ENCODE measurements around the gene PTPRN.

The PTPRN gene

DNA sequence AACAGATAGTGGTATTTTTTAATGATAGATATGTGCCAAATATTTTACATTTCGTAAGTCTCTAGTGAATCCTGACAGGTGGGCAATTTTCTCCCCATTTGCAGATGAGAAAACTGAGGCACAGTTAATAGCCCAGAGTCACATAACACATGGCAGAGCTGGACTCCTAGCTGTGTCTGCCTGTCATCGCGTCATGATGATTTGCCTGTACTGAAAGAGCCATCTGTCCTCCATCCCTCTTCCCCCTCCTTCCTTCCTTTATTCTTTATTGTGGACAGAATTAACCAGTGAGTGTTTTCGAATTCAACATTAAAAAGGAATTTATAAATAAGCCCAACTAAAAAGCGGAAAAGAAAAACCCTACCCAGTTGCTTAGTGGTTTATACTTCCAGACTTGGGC lies 26.8 kb downstream of the PTPRN start:
- TF ChIP-seq, protein P1, sequence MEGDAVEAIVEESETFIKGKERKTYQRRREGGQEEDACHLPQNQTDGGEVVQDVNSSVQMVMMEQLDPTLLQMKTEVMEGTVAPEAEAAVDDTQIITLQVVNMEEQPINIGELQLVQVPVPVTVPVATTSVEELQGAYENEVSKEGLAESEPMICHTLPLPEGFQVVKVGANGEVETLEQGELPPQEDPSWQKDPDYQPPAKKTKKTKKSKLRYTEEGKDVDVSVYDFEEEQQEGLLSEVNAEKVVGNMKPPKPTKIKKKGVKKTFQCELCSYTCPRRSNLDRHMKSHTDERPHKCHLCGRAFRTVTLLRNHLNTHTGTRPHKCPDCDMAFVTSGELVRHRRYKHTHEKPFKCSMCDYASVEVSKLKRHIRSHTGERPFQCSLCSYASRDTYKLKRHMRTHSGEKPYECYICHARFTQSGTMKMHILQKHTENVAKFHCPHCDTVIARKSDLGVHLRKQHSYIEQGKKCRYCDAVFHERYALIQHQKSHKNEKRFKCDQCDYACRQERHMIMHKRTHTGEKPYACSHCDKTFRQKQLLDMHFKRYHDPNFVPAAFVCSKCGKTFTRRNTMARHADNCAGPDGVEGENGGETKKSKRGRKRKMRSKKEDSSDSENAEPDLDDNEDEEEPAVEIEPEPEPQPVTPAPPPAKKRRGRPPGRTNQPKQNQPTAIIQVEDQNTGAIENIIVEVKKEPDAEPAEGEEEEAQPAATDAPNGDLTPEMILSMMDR (conservative IDR thresholded peaks at IDR 0.05; ENCODE audit: low read length) = no peak
- no peak for DNase-seq (ENCODE audit: low read depth)

GRCh38 chr2:219281588-219281987 lies 27.6 kb downstream of the PTPRN start:
- no peak for DNase-seq (ENCODE audit: low read depth)
- TF ChIP-seq, protein P1 (conservative IDR thresholded peaks at IDR 0.05; ENCODE audit: low read length) = no peak
- no peak overlapping the region for H3K4me3 ChIP-seq (ENCODE audit: low read length)

More for the DNA sequence above, 26.8 kb downstream of the PTPRN start:
- no peak overlapping the region for H3K4me3 ChIP-seq (ENCODE audit: low read length)

- peak overlapping the region; percentile 12; the same call in 1 of the 2 replicates for H3K4me3 ChIP-seq (ENCODE audit: low read length)
- DNase-seq (ENCODE audit: low read depth) = no peak
- TF ChIP-seq, protein P1 (conservative IDR thresholded peaks at IDR 0.05; ENCODE audit: low read length) = no peak
These were observed 28.6 kb downstream of the PTPRN start for GRCh38 chr2:219280651-219281050.

DNA sequence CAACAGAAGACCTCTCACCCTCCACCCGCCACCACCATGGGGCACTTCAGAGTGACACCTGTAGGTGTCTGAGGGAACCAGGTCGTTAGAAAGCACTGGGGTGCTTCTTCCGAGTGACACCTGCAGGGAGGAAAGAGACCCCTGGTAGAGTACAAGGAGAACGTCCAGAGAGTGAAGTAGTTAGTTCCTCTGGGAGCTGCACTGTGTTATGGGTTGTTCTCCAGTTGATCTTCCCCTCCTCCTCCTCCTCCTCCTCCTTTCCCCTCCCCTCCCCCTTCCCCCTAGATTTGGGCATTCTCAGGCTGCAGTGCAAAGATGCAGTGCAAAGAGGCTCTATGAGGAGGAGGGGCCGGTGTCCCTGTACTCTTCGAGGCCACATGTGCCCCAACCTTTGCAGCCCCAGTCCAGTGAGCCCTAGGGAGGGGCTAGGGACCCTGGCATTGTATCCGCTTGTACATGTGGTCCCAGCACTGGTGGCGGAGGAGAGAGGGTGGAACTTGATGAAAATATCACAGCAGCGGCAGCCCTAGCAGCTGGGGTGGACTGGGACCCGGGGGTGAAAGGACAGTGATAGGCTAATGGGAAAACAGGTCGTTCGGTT lies 29.2 kb downstream of the PTPRN start:
- DNase-seq (ENCODE audit: low read depth) = no peak
- H3K4me3 ChIP-seq (ENCODE audit: low read length) = peak overlapping the region; percentile 83
- TF ChIP-seq, protein P1 (conservative IDR thresholded peaks at IDR 0.05; ENCODE audit: low read length) = peak; percentile 7

DNA sequence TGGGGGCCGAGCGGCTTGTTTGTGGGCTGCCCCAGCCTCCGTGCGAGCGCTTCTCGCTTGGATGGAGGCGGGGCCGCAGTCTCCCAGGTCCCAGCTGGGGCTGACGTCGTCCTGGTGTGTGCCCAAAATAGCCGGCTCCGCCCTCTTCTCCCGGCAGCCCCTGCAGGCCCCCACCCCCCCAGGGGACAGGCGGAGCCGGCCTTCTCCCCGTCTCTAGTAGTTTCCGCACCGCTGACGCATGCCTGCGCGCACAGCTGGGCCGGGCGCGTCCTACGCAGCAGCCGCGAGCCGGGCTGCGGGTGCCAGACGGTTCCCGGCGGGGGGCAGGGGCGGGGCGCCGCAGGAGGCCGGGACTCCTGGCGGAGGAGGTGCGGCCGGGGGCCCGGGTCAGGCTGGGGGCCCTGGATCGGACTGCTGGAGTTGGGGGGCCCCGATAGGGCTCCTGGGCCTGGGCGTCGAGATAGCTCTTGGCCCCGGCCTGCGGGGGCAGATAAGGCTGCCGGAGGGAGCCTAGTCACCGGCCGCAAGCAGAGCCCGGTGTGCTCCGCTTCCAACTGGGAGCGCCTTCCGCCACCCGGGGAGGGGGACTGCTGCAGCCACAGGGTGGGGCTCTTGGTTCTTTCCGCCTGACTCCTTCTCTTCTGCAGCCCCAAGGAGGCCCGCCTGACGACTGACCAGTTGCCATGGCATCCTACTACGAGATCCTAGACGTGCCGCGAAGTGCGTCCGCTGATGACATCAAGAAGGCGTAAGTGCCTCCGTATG lies 29.9 kb downstream of the PTPRN start, which contains the start of gene DNAJB2:
Gene DNAJB2, plus strand, starts transcription at position 216 of the 765 bp plus-strand sequence. Its CDS starts 468 bp downstream, at position 684.
- peak; percentile 99 for DNase-seq (ENCODE audit: low read depth)
- H3K4me3 ChIP-seq (ENCODE audit: low read length) = peak within 1 kb of the TSS; percentile 83
- TF ChIP-seq, protein P1 (conservative IDR thresholded peaks at IDR 0.05; ENCODE audit: low read length) = no peak

DNA sequence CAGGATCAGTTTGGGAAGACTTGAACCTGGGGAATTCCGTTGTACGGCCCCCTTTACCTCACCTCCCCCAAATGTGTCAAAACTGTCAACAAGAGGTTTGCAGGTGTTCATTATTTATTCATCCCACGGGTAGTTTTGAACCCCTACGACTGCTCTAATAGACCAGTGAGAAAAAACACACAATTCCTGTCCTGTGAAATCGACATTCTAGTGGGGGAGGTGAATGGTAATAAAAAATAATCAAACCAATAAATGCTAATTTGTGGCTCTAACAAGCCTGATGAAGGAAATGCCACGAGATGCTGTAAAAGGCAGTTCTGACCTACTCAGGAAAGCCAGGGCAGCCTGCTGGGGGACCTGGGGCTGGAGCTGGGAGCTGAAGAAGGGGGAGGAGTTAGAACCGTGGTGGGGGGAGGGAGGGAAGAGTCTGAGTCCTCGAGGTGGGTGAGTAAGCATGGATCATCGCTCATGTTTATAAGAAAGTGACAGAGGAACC lies 30.5 kb downstream of the PTPRN start:
- peak overlapping the region; percentile 42 for H3K4me3 ChIP-seq (ENCODE audit: low read length)
- TF ChIP-seq, protein P1 (conservative IDR thresholded peaks at IDR 0.05; ENCODE audit: low read length) = no peak
- no peak for DNase-seq (ENCODE audit: low read depth)

All from AG10803 (cell line).